OCI-LY1 (cell line): ENCODE data around the gene PDE6D.

Source experiments
- H2AFZ ChIP-seq: fragments of 200-600 bp; sonication (generic), shearing (Covaris generic); 2 replicates; pipeline ENCODE4 v1.6.0; 2014; ENCODE audit warnings: antibody characterized with exemption, mild to moderate bottlenecking, low read length
- H3F3A ChIP-seq: fragments of 200-600 bp; sonication (generic), shearing (Covaris generic); 2 replicates; pipeline ENCODE4 v1.6.0; 2014; ENCODE audit warnings: mild to moderate bottlenecking, antibody characterized with exemption, low read length, moderate library complexity; ENCODE audit not compliant: insufficient read depth
- H3K27ac ChIP-seq: fragments of 200-600 bp; sonication (generic); 2 replicates; pipeline ENCODE4 v1.5.1; 2014; ENCODE audit warnings: low read length, mixed run types, mild to moderate bottlenecking, low read depth; ENCODE audit not compliant: poor library complexity, severe bottlenecking
- H3K27me3 ChIP-seq: fragments of 200-600 bp; sonication (generic); 2 replicates; pipeline ENCODE4 v1.6.0; 2014; ENCODE audit warnings: antibody characterized with exemption, mild to moderate bottlenecking, low read length, moderate library complexity; ENCODE audit not compliant: insufficient read depth
- H3K36me3 ChIP-seq: fragments of 200-600 bp; sonication (generic); 2 replicates; pipeline ENCODE4 v1.6.1; 2014; ENCODE audit warnings: mild to moderate bottlenecking, antibody characterized with exemption, low read length, moderate library complexity, mixed read lengths; ENCODE audit not compliant: insufficient read depth
- H3K4me1 ChIP-seq: fragments of 200-600 bp; sonication (generic); 2 replicates; pipeline ENCODE4 v1.5.1; 2014; ENCODE audit warnings: mild to moderate bottlenecking, low read length, moderate library complexity; ENCODE audit not compliant: insufficient read depth, severe bottlenecking
- H3K4me2 ChIP-seq: fragments of 200-600 bp; sonication (generic), shearing (Covaris generic); 2 replicates; pipeline ENCODE4 v1.6.1; 2014; ENCODE audit warnings: low read length
- H3K4me3 ChIP-seq: fragments of 200-600 bp; sonication (generic); 2 replicates; pipeline ENCODE4 v1.5.1; 2014; ENCODE audit warnings: low read length, low read depth, mild to moderate bottlenecking, mixed read lengths; ENCODE audit not compliant: poor library complexity, severe bottlenecking
- H3K79me2 ChIP-seq: fragments of 200-600 bp; shearing (Covaris generic); 2 replicates; pipeline ENCODE4 v1.6.1; 2016; ENCODE audit warnings: mixed run types, low read length, mixed read lengths; ENCODE audit not compliant: insufficient read depth
- H3K9ac ChIP-seq: fragments of 200-600 bp; sonication (generic), shearing (Covaris generic); 2 replicates; pipeline ENCODE4 v1.6.1; 2014; ENCODE audit warnings: mild to moderate bottlenecking, low read length, mixed read lengths
- H3K9me2 ChIP-seq: fragments of 200-600 bp; sonication (generic), shearing (Covaris generic); 2 replicates; pipeline ENCODE4 v1.6.1; 2014; ENCODE audit warnings: low read depth, mild to moderate bottlenecking, low read length, mixed read lengths
- H3K9me3 ChIP-seq: fragments of 200-600 bp; shearing (Covaris generic); 2 replicates; pipeline ENCODE4 v1.6.1; 2014; ENCODE audit warnings: low read length, mixed read lengths
- H4K20me1 ChIP-seq: fragments of 200-600 bp; sonication (generic), shearing (Covaris generic); 2 replicates; pipeline ENCODE4 v1.6.0; 2016; ENCODE audit warnings: mild to moderate bottlenecking, low read length; ENCODE audit not compliant: insufficient read depth
- CTCF ChIP-seq: fragments of 200-600 bp; sonication (generic), shearing (Covaris generic); IDR thresholded peaks from 2 replicates; pipeline ENCODE4 v1.5.1; 2017; ENCODE audit warnings: mild to moderate bottlenecking, antibody characterized with exemption, low read length, moderate library complexity, mixed read lengths
- EZH2 ChIP-seq: fragments of 200-600 bp; sonication (generic), shearing (Covaris generic); IDR thresholded peaks from 2 replicates; pipeline ENCODE4 v1.8.0; 2017; ENCODE audit warnings: borderline replicate concordance, mixed run types, mild to moderate bottlenecking, antibody characterized with exemption, low read length, moderate library complexity, mixed read lengths

The PDE6D gene

GRCh38 chr2:231785413-231785812 is 4.3 kb upstream of the PDE6D start:
- Histone ChIP-seq H3K27ac (peak overlapping the region; percentile 45), H3K4me1 (peaks cover 48% of the 10 kb centered on the region), H2AFZ (peak overlapping the region; percentile 1; the same call in 1 of the 2 replicates), H3K9ac (peak overlapping the region; percentile 80), H3F3A (no peaks in the 10 kb centered on the region), H3K9me3 (no peaks in the 10 kb centered on the region), H3K4me3 (peak overlapping the region; percentile 94), H3K9me2 (no peaks in the 10 kb centered on the region), H3K36me3 (peaks cover 20% of the 10 kb centered on the region; the same call in 1 of the 2 replicates), H3K79me2 (peaks cover 35% of the 10 kb centered on the region), H3K27me3 (no peaks in the 10 kb centered on the region), H4K20me1 (no peaks in the 10 kb centered on the region; the same call in 1 of the 2 replicates), H3K4me2 (peak overlapping the region; percentile 80)
- no peak for TF ChIP-seq EZH2
- TF ChIP-seq CTCF = no peak

- no peaks in the 10 kb centered on the region for H3K9me3 ChIP-seq
- H3K27me3 ChIP-seq = no peaks in the 10 kb centered on the region
- H4K20me1 ChIP-seq = no peaks in the 10 kb centered on the region
- no peaks in the 10 kb centered on the region for H3K9me2 ChIP-seq
- H3K4me1 ChIP-seq = peaks cover 51% of the 10 kb centered on the region
- H3K36me3 ChIP-seq = peaks cover 10% of the 10 kb centered on the region
- H3K79me2 ChIP-seq = peaks cover 6% of the 10 kb centered on the region
- peak overlapping the region; percentile 82 for H3K9ac ChIP-seq
- H3F3A ChIP-seq = no peaks in the 10 kb centered on the region
- peak overlapping the region; percentile 55; the same call in 1 of the 2 replicates for H2AFZ ChIP-seq
- H3K4me3 ChIP-seq = peak overlapping the region; percentile 81
- H3K4me2 ChIP-seq = peak overlapping the region; percentile 87
- TF ChIP-seq EZH2 (no peak), CTCF (no peak)
- peak overlapping the region; percentile 8 for H3K27ac ChIP-seq
Measured at GRCh38 chr2:231781798-231782726, 980 bp upstream of the PDE6D start.

- Histone ChIP-seq H3F3A (no peaks in the 10 kb centered on the region), H3K4me3 (peak overlapping the region; percentile 81), H3K27ac (no peak overlapping the region), H3K79me2 (no peaks in the 10 kb centered on the region), H3K4me2 (peak overlapping the region; percentile 87), H3K9ac (peak overlapping the region; percentile 82), H4K20me1 (no peaks in the 10 kb centered on the region), H3K27me3 (no peaks in the 10 kb centered on the region), H2AFZ (no peak overlapping the region), H3K4me1 (peaks cover 38% of the 10 kb centered on the region), H3K36me3 (peaks cover 10% of the 10 kb centered on the region), H3K9me3 (no peaks in the 10 kb centered on the region), H3K9me2 (no peaks in the 10 kb centered on the region)
- TF ChIP-seq CTCF = no peak
- no peak for TF ChIP-seq EZH2
Measured at GRCh38 chr2:231780123-231780908, 766 bp downstream of the PDE6D start.
